ENCODE results near the gene BMPER.
A peak's percentile ranks its signal among the peaks of the same experiment; 100 is the strongest.

BMPER gene

GRCh38 chr7:33882950-33883670 is 22.2 kb upstream of the BMPER start:
- DNase-seq (no peak), ATAC-seq (peak; percentile 20)
- Mint-ChIP-seq H3K27ac (no peak overlapping the region), H3K4me3 (no peak overlapping the region), H3K9me3 (no peaks in the 10 kb centered on the region), H3K27me3 (peaks cover 37% of the 10 kb centered on the region), H3K4me1 (no peaks in the 10 kb centered on the region)

DNA sequence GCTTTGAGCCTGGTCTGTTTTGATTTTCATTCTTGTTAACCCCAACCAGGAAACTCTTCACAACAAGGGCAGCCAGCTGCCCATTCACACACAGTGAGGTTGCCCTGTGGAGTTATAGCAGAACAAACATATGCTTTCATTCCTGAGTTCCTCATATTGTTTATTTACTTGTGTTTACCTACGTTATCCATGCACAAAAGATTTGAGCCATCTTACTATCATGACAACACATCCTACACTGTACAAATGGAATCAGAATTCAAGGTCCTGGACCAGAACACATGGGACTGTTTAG is 21.7 kb upstream of the BMPER start:
- H3K9me3 Mint-ChIP-seq: no peaks in the 10 kb centered on the region
- H3K4me3 Mint-ChIP-seq: no peak overlapping the region
- H3K27me3 Mint-ChIP-seq: peaks cover 41% of the 10 kb centered on the region
- no peak for DNase-seq
- no peaks in the 10 kb centered on the region for H3K4me1 Mint-ChIP-seq
- ATAC-seq: no peak
- H3K27ac Mint-ChIP-seq: no peak overlapping the region

- Mint-ChIP-seq H3K27ac (no peak overlapping the region), H3K27me3 (peaks cover 28% of the 10 kb centered on the region), H3K4me3 (no peak overlapping the region), H3K9me3 (no peaks in the 10 kb centered on the region), H3K4me1 (no peaks in the 10 kb centered on the region)
- DNase-seq (no peak), ATAC-seq (no peak)
Measured at GRCh38 chr7:33885290-33886148, 19.8 kb upstream of the BMPER start.

DNA sequence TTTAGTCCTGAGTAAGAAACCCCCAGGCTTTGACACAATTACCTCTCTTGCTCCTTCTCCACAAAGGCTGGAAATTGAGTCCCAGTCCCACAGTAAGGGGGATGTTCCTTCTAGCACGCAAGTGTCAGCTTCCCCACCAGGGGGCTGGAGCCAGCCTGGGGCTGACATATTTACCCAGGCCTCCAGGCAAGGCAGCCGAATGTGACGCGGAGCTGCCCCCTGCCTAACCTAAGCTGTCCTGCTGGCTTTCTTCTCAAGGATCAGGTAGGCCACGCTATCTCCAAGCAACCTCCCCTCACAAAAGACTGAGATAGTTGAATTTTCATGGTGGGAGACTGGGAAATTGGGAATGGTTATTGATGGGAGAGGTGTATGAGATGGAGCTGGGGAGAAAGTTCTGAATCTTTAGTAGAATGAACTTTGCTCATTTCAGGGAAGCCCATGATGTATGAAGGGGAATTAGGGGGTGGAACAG is 19.2 kb upstream of the BMPER start:
- no peaks in the 10 kb centered on the region for H3K9me3 Mint-ChIP-seq
- ATAC-seq: peak; percentile 35

DNA sequence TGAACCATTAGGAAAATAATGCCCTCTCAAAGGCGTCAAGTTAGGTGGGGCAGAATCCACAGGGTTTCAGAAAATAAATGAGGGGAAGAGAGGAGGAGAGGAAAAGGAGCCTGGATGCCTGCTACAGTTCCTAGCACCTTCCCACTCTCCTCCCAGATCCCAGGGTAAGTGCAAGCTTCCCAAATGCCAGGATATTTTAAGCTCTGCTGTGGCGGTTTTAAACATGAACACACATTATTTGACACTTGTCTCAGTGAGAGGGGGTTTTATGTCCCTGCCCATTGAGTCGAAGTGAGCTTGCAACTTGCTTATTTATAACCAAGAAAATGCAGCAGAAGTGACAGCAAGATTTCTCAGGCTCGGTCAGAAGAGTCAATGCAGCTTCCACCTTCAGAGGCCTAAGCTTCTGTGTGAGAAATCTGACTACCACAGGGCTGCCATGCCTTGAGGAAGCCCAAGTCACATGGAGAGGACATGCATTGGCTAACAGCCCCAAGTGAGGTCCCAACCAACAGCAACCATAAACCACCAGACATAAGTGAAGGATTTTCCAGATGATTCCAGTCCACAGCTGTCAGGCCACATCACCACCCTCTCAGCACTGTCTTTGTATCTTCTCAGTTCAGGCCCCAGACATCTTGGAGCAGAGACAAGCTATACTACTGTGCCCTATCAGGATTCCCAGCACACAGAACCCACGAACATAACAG is 17.9 kb upstream of the BMPER start:
- DNase-seq (no peak), ATAC-seq (no peak)
- no peaks in the 10 kb centered on the region for H3K9me3 Mint-ChIP-seq
- H3K4me3 Mint-ChIP-seq: no peak overlapping the region
- no peaks in the 10 kb centered on the region for H3K4me1 Mint-ChIP-seq
- H3K27ac Mint-ChIP-seq: no peak overlapping the region
- peaks cover 35% of the 10 kb centered on the region for H3K27me3 Mint-ChIP-seq

More for the DNA sequence above, 19.2 kb upstream of the BMPER start:
- no peak overlapping the region for H3K4me3 Mint-ChIP-seq
- DNase-seq: no peak
- H3K27ac Mint-ChIP-seq: no peak overlapping the region
- H3K4me1 Mint-ChIP-seq: no peaks in the 10 kb centered on the region
- H3K27me3 Mint-ChIP-seq: peaks cover 28% of the 10 kb centered on the region

- no peak for DNase-seq
- H3K4me1 Mint-ChIP-seq: no peaks in the 10 kb centered on the region
- peaks cover 42% of the 10 kb centered on the region for H3K27me3 Mint-ChIP-seq
- no peaks in the 10 kb centered on the region for H3K9me3 Mint-ChIP-seq
- H3K27ac Mint-ChIP-seq: no peak overlapping the region
- no peak overlapping the region for H3K4me3 Mint-ChIP-seq
- ATAC-seq: no peak
Measured at GRCh38 chr7:33888166-33888565, 17.2 kb upstream of the BMPER start.

GRCh38 chr7:33892945-33893344 is 12.4 kb upstream of the BMPER start:
- H3K9me3 Mint-ChIP-seq: no peaks in the 10 kb centered on the region
- H3K4me3 Mint-ChIP-seq: no peak overlapping the region
- peaks cover 53% of the 10 kb centered on the region for H3K27me3 Mint-ChIP-seq
- H3K27ac Mint-ChIP-seq: no peak overlapping the region
- peaks cover 9% of the 10 kb centered on the region for H3K4me1 Mint-ChIP-seq
- ATAC-seq (no peak), DNase-seq (no peak)

- Mint-ChIP-seq H3K9me3 (no peaks in the 10 kb centered on the region), H3K4me1 (peaks cover 9% of the 10 kb centered on the region), H3K27ac (no peak overlapping the region), H3K4me3 (no peak overlapping the region), H3K27me3 (peaks cover 53% of the 10 kb centered on the region)
- ATAC-seq: no peak
- no peak for DNase-seq
Measured at GRCh38 chr7:33893377-33893776, 12.0 kb upstream of the BMPER start.

DNA sequence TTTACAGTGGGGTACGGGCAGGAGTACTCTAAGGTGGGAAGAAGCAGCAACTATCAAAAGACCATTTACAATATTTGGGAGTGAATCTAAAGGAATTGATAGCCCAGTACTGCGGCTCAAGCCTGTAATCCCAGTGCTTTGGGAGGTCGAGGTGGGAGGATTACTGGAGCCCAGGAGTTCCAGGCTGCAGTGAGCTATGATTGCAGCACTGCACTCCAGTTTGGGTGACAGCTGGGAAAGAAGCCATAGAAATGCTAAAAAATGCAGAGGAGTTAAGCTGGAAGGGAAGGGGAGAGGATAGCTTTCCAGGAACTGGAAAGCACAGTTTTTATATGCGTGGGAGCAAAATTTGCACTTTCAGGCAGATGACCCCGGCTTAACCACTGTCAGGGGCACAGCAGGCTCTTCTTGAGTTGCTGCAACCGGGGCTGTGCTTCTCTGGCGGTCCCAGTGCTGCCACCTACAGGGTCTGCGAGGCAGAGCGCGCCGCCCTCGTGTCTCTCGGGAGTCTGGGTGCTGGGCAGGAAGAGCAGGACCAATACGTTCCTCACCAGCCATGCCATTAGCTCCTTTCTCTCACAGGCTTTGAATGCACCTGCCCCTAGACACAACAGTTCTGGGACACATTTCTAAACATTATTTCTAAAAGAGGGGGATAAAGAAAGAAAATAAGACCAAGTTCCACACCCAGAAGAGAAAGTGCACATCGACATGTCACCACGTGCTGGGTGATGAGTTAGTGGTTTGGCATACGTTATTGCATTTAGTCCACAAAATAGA is 10.1 kb upstream of the BMPER start:
- peak; percentile 91 for ATAC-seq
- H3K9me3 Mint-ChIP-seq: no peaks in the 10 kb centered on the region
- DNase-seq: peak; percentile 70 to 72
- H3K4me1 Mint-ChIP-seq: peaks cover 9% of the 10 kb centered on the region
- H3K27ac Mint-ChIP-seq: no peak overlapping the region
- H3K27me3 Mint-ChIP-seq: peaks cover 70% of the 10 kb centered on the region
- peak overlapping the region in 1 of 2 donors; percentile 66 for H3K4me3 Mint-ChIP-seq

DNA sequence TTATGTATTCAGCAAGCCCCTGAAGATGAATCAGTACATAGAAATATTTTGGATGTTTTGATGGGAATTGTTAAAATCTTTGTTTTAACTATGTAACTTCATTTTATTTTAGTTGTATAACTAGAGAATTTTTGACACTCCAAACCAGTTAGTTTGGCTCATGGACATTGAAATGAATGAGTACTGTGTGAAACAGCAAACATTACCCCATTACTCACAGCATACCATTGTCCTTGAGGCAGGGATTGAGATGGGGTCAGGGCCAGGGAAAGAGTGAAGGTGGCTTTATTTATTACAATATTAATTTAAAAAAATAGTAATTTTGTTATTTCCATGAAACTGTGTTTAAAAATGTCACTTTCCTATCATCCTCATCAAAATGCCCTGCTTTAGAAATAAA is 4.8 kb upstream of the BMPER start:
- Mint-ChIP-seq H3K9me3 (no peaks in the 10 kb centered on the region), H3K4me3 (no peak overlapping the region), H3K27me3 (peaks cover 80% of the 10 kb centered on the region), H3K4me1 (peaks cover 11% of the 10 kb centered on the region), H3K27ac (no peak overlapping the region)
- DNase-seq (no peak), ATAC-seq (no peak)

GRCh38 chr7:33901199-33901598 is 4.1 kb upstream of the BMPER start:
- DNase-seq (no peak), ATAC-seq (no peak)
- Mint-ChIP-seq H3K4me1 (peaks cover 10% of the 10 kb centered on the region), H3K27me3 (peaks cover 83% of the 10 kb centered on the region), H3K27ac (no peak overlapping the region), H3K4me3 (no peak overlapping the region), H3K9me3 (no peaks in the 10 kb centered on the region)

DNA sequence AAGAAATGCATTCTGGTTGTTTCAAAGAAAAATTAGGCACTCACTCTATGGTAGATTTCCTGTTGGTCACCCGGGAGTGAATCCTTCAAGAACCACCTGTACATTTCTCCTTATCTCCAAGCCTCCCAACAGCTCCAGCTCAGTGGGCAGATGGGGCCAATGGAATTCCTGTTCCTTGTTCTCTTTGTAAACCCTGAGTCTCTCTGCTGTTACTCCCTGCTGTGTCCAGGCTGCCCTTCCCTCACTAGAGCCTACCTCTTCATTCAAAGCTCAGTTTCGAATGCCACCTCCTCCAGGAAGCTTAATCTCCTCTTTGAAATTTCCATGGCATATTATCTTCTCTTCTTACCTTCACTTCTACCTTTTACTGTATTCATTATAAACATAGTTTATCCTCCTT is 3.5 kb upstream of the BMPER start:
- Mint-ChIP-seq H3K27ac (no peak overlapping the region), H3K4me3 (no peak overlapping the region), H3K4me1 (peaks cover 10% of the 10 kb centered on the region), H3K9me3 (no peaks in the 10 kb centered on the region), H3K27me3 (peaks cover 86% of the 10 kb centered on the region)
- ATAC-seq (no peak), DNase-seq (no peak)

DNA sequence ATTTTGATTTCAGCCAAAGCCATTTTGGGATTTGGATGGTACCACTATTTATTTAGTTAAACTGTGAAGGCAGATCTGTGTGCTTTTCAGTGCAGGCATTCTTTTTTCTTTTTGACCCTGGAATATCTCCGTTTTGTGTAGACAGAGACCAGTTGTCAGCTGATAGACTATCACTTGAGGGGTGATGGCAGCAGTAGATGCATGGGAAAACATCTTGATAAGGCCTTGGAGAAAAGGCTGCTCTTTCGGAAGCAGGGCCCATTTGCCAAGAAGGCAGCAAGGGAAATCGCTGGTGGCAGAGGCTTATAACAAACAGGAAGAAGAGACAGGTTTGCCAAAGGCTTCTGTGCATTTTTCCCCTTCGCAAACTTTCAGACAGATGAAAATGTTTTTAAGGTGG is 2.6 kb upstream of the BMPER start:
- DNase-seq (no peak), ATAC-seq (no peak)
- H3K9me3 Mint-ChIP-seq: no peaks in the 10 kb centered on the region
- H3K27ac Mint-ChIP-seq: no peak overlapping the region
- peaks cover 90% of the 10 kb centered on the region for H3K27me3 Mint-ChIP-seq
- H3K4me3 Mint-ChIP-seq: no peak overlapping the region
- peaks cover 10% of the 10 kb centered on the region for H3K4me1 Mint-ChIP-seq

DNA sequence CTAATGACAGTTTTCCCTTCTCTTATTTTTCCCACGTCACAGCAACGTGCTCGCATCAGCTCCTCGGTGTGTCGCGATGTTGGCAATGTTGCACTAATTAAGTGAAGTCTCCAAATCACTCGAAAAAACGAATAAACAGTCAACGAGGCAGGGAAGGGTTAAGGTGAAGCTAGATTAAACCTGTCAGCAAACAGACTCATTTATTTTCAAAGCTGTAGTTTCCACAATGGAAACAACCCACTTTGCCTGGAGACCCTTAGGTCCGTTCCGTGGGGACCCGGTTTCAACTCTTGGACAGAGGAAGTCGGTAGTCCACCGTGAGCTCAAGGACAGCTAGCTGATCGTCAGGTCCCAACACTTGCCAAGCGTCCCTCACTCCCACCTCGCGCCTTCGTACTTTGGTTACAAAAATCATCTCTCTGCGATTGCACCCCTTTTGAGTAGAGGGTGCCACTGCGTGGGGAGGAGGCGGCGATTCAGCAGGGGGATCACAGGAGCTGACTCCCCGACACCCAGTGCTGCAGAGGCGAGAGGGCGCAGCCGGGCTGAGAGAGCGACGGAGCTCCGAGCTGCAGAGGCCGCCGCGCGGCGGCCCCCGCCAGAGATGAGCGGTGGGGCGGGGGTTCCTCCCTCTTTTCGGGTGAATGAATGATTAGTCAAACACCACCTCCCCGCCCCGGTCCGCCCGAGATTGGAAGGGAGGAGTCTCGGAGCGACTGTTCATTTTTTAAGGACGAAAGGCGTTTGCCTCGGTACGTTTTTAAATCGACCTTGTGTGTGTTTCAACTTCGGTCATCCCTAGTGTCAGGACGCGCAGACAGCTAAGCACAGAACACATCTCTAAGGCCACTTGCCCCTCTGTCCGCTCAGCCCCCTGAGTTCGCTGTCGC is 1.3 kb upstream of the BMPER start:
- DNase-seq (peak; percentile 14 to 16), ATAC-seq (peak; percentile 69)
- no peak overlapping the region for H3K27ac Mint-ChIP-seq
- H3K9me3 Mint-ChIP-seq: no peaks in the 10 kb centered on the region
- peak overlapping the region; percentile 84 to 87 for H3K4me3 Mint-ChIP-seq
- H3K4me1 Mint-ChIP-seq: peaks cover 10% of the 10 kb centered on the region
- H3K27me3 Mint-ChIP-seq: peaks cover 90% of the 10 kb centered on the region

Measured in stimulated activated naive CD8-positive, alpha-beta T cell treated with anti-CD3 and anti-CD28 coated beads, Interleukin-15, amount 100 ng/mL, for 72 hours (primary cell).